Neural cell (in vitro differentiated cells): ENCODE results near the gene IMMP2L.

Experiments used
- CTCF ChIP-seq: fragments of 450-650 bp; IDR thresholded peaks from 2 replicates; pipeline ENCODE4 v1.5.1; 2014; ENCODE audit warnings: antibody characterized with exemption, mild to moderate bottlenecking, moderate library complexity; ENCODE audit not compliant: poor library complexity, severe bottlenecking
- EP300 ChIP-seq: fragments of 450-650 bp; conservative IDR thresholded peaks from 2 replicates; pipeline ENCODE4 v1.6.1; 2014; ENCODE audit warnings: antibody characterized with exemption, mild to moderate bottlenecking, moderate library complexity; ENCODE audit not compliant: poor library complexity, severe bottlenecking
- EZH2 ChIP-seq: fragments of 200-600, 300-800 bp; shearing (Covaris generic), sonication (generic); IDR thresholded peaks from 2 replicates; pipeline ENCODE4 v1.6.1; 2014; ENCODE audit warnings: antibody characterized with exemption, low read length, borderline replicate concordance, mild to moderate bottlenecking; ENCODE audit not compliant: insufficient read depth, poor library complexity, severe bottlenecking
- MXI1 ChIP-seq: fragments of 450-650 bp; conservative IDR thresholded peaks from 2 replicates; pipeline ENCODE4 v1.6.1; 2014; ENCODE audit warnings: antibody characterized with exemption, mild to moderate bottlenecking; ENCODE audit not compliant: poor library complexity, severe bottlenecking
- POLR2AphosphoS5 ChIP-seq: IDR thresholded peaks from 2 replicates; pipeline ENCODE4 v1.6.1; 2012
- RAD21 ChIP-seq: fragments of 450-650 bp; conservative IDR thresholded peaks from 2 replicates; pipeline ENCODE4 v1.6.1; 2014; ENCODE audit warnings: antibody characterized with exemption, mild to moderate bottlenecking, moderate library complexity
- REST ChIP-seq: IDR thresholded peaks from 2 replicates; pipeline ENCODE4 v1.6.1; 2012; ENCODE audit warnings: borderline replicate concordance
- SMC3 ChIP-seq: fragments of 450-650 bp; conservative IDR thresholded peaks from 2 replicates; pipeline ENCODE4 v1.6.1; 2014; ENCODE audit warnings: antibody characterized with exemption, mild to moderate bottlenecking, moderate library complexity; ENCODE audit not compliant: poor library complexity
- TAF1 ChIP-seq: IDR thresholded peaks from 2 replicates; pipeline ENCODE4 v1.6.1; 2012; ENCODE audit warnings: low read depth

DNA sequence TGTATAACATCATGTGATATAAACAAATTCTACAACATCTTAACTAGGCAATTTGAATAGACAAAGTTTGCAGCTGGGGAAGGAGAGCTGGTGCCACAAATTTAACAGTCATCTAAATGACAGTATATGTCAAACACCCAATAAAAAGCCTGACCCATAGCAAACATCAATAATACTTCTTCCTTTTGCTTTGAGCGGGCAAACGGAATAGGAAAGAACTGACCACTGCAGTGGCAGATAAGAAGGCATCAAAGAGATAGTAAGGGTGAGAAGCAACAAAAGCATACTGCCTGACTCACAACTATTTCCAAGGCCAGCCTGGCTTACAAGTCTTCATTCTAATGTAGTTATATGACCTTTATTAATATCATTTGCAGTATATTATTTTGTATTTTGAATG lies 371.5 kb downstream of the IMMP2L start:
- TF ChIP-seq CTCF (no peak), REST (no peak), EZH2 (no peak), TAF1 (no peak), MXI1 (no peak), EP300 (no peak), RAD21 (no peak), POLR2AphosphoS5 (no peak), SMC3 (no peak)
